Chondrocyte (in vitro differentiated cells): ENCODE results near the gene TNIP1. TPM values are rescaled to one million over a fixed set of nuclear protein-coding genes. Genes with fewer than 3 reads are reported as not detected.

Source experiments
- DNase-seq: peaks from one replicate; pipeline ENCODE4 v3.0.0; 2021; ENCODE audit warnings: mixed read lengths, low spot score
- H3K27ac Mint-ChIP-seq: one replicate; pipeline ENCODE4 v1.8.0; 2021; ENCODE audit warnings: mild to moderate bottlenecking, moderate library complexity, mixed read lengths; ENCODE audit not compliant: unreplicated experiment
- H3K27me3 Mint-ChIP-seq: 2 replicates; pipeline ENCODE4 v1.8.0; 2021; ENCODE audit warnings: low read depth, mixed read lengths
- H3K36me3 Mint-ChIP-seq: 2 replicates; pipeline ENCODE4 v1.8.0; 2021; ENCODE audit warnings: low read depth, mixed read lengths
- H3K4me1 Mint-ChIP-seq: 2 replicates; pipeline ENCODE4 v1.8.0; 2021; ENCODE audit warnings: low read depth, mild to moderate bottlenecking, mixed read lengths
- H3K4me3 Mint-ChIP-seq: one replicate; pipeline ENCODE4 v1.8.0; 2021; ENCODE audit warnings: mild to moderate bottlenecking, moderate library complexity, mixed read lengths; ENCODE audit not compliant: unreplicated experiment
- H3K9me3 Mint-ChIP-seq: 2 replicates; pipeline ENCODE4 v1.8.0; 2021; ENCODE audit warnings: low read depth, mixed read lengths
- CTCF ChIP-seq: fragments of 200-600 bp; sonication (generic); IDR thresholded peaks from 2 replicates; pipeline ENCODE4 v1.5.0; 2021; ENCODE audit warnings: antibody characterized with exemption, mild to moderate bottlenecking, moderate library complexity
- total RNA-seq: library from RNA; stranded (reverse); gene quantifications from 3 replicates; pipeline ENCODE4 v1.2.1, GENCODE V29; 2021

Gene TNIP1
- total RNA-seq, 1 donor from 2014 or later = 75.6 TPM

- H3K4me3 Mint-ChIP-seq = no peak overlapping the region
- no peaks in the 10 kb centered on the region for H3K27me3 Mint-ChIP-seq
- no peak for TF ChIP-seq CTCF
- H3K27ac Mint-ChIP-seq = no peak overlapping the region
- no peaks in the 10 kb centered on the region for H3K9me3 Mint-ChIP-seq
- peaks cover 43% of the 10 kb centered on the region for H3K36me3 Mint-ChIP-seq
- peaks cover 28% of the 10 kb centered on the region for H3K4me1 Mint-ChIP-seq
- DNase-seq = no peak
Observed at GRCh38 chr5:151110122-151110681, 29.4 kb upstream of the TNIP1 start.

GRCh38 chr5:151108566-151108965, 27.7 kb upstream of the TNIP1 start:
- TF ChIP-seq CTCF = no peak
- no peaks in the 10 kb centered on the region for H3K9me3 Mint-ChIP-seq
- H3K27me3 Mint-ChIP-seq = no peaks in the 10 kb centered on the region
- DNase-seq = no peak
- H3K36me3 Mint-ChIP-seq = peaks cover 48% of the 10 kb centered on the region
- H3K27ac Mint-ChIP-seq = no peak overlapping the region
- peaks cover 31% of the 10 kb centered on the region for H3K4me1 Mint-ChIP-seq
- H3K4me3 Mint-ChIP-seq = no peak overlapping the region

- Mint-ChIP-seq H3K36me3 (peaks cover 52% of the 10 kb centered on the region), H3K27ac (peak overlapping the region; percentile 43), H3K27me3 (no peaks in the 10 kb centered on the region), H3K9me3 (no peaks in the 10 kb centered on the region), H3K4me3 (no peak overlapping the region), H3K4me1 (peaks cover 31% of the 10 kb centered on the region)
- no peak for DNase-seq
- no peak for TF ChIP-seq CTCF
Observed at GRCh38 chr5:151107738-151108520, 27.1 kb upstream of the TNIP1 start.

GRCh38 chr5:151107084-151107483, 26.2 kb upstream of the TNIP1 start:
- DNase-seq = no peak
- no peaks in the 10 kb centered on the region for H3K9me3 Mint-ChIP-seq
- no peak overlapping the region for H3K27ac Mint-ChIP-seq
- H3K4me1 Mint-ChIP-seq = peaks cover 31% of the 10 kb centered on the region
- H3K27me3 Mint-ChIP-seq = no peaks in the 10 kb centered on the region
- peaks cover 49% of the 10 kb centered on the region for H3K36me3 Mint-ChIP-seq
- H3K4me3 Mint-ChIP-seq = no peak overlapping the region
- no peak for TF ChIP-seq CTCF

DNA sequence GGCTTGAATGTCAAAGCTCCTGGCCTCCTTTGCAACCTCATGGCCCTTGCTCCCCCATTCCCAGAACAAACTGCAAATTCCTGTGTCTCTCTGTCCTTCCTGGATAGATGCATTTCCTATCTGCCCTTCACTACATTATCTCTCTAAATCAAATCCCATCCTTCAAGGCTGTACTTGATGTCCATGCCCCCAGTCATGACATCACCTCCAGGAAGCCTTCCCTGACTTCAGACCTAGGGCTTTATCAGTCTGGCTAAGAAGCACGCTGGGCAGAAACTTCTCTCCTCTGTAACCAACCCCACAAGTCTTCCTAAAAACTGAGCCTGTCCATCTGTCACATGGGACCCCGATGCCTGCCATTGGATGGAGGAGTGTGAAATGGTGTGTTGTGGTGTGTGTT, 25.7 kb upstream of the TNIP1 start:
- Mint-ChIP-seq H3K9me3 (no peaks in the 10 kb centered on the region), H3K4me3 (no peak overlapping the region), H3K27me3 (no peaks in the 10 kb centered on the region), H3K4me1 (peaks cover 31% of the 10 kb centered on the region), H3K36me3 (peaks cover 54% of the 10 kb centered on the region), H3K27ac (no peak overlapping the region)
- DNase-seq = no peak
- TF ChIP-seq CTCF = no peak
